ENCODE data around the gene PLEKHA4. TPM values are rescaled to one million over a fixed set of nuclear protein-coding genes. Genes with fewer than 3 reads are reported as not detected.
"Not testable (repeated sequence)": the region's sequence is repeated elsewhere in the genome, so short reads cannot be mapped to it uniquely, and the experiment has no call there.

PLEKHA4 gene
- total RNA-seq, 1 donor, result 1.3 TPM

DNA sequence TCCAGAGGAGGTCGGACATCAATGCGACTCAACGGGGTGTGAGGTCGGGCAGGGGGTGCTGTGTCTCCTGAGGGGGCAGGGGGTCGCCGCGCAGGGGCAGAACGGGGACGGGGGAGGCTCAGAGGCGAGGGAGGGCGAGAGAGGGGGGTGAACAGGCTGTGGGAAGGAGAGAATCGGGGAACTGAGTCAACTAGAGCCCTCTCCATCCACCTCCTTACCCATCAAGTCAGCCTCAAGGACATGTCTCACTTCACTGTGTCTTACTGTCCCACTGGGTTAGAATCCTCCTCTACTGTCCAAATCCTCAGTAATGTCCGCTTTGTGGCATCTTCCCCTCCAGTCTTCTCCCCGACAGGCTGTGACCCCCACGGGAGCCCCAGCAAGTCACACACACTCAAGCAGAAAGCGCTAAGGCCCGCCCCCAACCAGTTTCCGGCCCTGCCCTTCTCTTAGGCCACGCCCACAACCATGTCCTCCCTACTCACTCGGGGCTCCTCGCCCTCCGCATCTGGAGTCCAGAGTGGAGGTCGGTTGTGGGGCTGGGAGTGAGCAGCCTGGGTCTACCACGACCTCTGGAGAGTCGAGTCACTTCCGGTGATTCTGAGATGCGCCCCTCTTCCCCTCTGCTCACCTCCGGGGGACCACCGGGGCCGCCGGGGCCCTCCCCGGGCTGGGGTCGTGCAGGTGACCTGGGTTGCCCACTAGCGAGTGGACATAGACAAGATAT lies 9.3 kb downstream of the PLEKHA4 start:
- Histone ChIP-seq H3K27me3 (ENCODE audit: insufficient read depth, low read length) (no peaks in the 10 kb centered on the region), H3K4me1 (ENCODE audit: insufficient read depth, low read length) (peaks cover 9% of the 10 kb centered on the region), H3K4me3 (ENCODE audit: low read length) (peak overlapping the region; percentile 31), H3K9me3 (ENCODE audit: low read depth, low read length) (no peaks in the 10 kb centered on the region)

DNA sequence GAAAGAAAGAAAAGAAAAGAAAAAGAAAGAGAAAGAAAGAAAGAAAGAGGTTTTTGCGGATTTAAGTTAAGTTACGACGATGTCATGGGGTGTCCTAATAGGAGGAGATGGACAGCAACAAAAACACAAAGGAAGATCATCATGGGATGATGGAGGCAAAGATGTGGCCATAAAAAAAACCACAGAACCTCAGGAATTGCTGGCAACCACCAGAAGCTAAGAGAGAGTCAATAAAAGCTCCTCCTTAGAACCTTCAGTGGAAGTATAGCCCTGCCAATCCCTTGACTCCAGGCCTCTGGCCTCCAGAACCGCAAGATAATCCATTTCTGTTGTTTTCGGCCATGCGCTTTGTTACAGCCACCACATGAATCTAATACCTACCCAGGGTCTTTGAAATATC lies 11.5 kb downstream of the PLEKHA4 start:
- H3K9me3 ChIP-seq (ENCODE audit: low read depth, low read length), result no peaks in the 10 kb centered on the region
- H3K4me1 ChIP-seq (ENCODE audit: insufficient read depth, low read length), result peaks cover 9% of the 10 kb centered on the region
- no peak overlapping the region for H3K4me3 ChIP-seq (ENCODE audit: low read length)
- no peaks in the 10 kb centered on the region for H3K27me3 ChIP-seq (ENCODE audit: insufficient read depth, low read length)

DNA sequence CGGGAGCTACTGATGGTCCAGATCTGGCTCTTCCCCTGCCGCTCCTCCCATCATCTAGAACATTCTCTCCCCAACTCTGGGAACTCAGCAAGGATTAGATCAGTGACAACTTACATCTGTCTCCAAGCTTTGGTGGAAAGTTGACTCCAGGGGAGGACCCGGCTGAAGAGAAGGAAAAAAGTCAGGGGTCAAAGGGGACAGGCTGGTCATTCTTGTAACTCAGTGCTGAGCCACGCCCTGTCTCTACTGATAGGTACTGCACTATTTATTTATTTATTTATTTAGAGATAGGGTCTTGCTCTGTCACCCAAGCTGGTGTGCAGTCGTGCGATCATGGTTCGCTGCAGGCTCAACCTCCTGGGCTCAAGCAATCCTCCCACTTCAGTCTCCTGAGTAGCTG lies 14.3 kb downstream of the PLEKHA4 start:
- Histone ChIP-seq H3K27me3 (ENCODE audit: insufficient read depth, low read length) (no peaks in the 10 kb centered on the region), H3K9me3 (ENCODE audit: low read depth, low read length) (no peaks in the 10 kb centered on the region), H3K4me3 (ENCODE audit: low read length) (no peak overlapping the region), H3K4me1 (ENCODE audit: insufficient read depth, low read length) (peaks cover 2% of the 10 kb centered on the region)

DNA sequence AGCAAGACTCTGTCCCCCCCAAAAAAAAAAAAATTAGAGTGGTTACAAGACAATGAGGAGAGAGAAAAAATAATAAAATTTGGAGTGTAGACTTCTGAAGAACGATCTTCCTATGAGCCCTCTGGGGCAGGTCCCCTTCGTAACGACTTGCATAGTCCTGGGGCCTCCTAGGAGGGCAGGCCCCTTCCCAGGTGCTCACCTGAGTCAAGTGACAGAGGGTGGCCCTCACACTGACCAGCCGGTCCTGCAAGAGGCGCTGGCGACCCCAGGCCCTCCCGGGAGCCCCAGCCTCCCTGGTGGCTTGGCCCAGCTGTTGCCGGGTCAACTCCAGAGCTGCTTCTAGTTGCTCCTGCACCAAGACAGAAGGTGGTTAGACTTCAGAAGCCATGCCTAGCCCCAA lies 14.9 kb downstream of the PLEKHA4 start:
- Histone ChIP-seq H3K27me3 (ENCODE audit: insufficient read depth, low read length) (no peaks in the 10 kb centered on the region), H3K4me1 (ENCODE audit: insufficient read depth, low read length) (no peaks in the 10 kb centered on the region), H3K9me3 (ENCODE audit: low read depth, low read length) (no peaks in the 10 kb centered on the region), H3K4me3 (ENCODE audit: low read length) (no peak overlapping the region)

DNA sequence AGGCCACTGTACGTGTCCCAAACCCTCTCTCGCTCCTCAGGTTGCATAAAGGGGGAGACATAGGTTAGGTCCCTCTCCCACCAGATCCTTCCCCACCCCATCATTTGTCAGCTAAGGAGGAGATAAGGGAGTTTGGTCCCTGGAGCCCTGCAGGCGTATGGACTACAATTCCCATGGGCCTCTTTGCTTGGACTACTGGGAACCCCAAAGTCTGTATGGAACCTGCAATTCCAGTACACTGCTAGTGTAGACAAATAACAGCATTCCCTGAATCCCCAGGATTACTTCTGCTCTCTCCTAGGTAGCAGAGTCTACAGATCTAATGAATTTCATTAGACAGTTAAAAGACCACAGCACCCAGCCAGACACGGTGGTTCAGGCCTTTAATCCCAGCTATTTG lies 16.1 kb downstream of the PLEKHA4 start:
- no peaks in the 10 kb centered on the region for H3K27me3 ChIP-seq (ENCODE audit: insufficient read depth, low read length)
- H3K9me3 ChIP-seq (ENCODE audit: low read depth, low read length), result no peaks in the 10 kb centered on the region
- H3K4me1 ChIP-seq (ENCODE audit: insufficient read depth, low read length), result no peaks in the 10 kb centered on the region
- H3K4me3 ChIP-seq (ENCODE audit: low read length), result no peak overlapping the region

DNA sequence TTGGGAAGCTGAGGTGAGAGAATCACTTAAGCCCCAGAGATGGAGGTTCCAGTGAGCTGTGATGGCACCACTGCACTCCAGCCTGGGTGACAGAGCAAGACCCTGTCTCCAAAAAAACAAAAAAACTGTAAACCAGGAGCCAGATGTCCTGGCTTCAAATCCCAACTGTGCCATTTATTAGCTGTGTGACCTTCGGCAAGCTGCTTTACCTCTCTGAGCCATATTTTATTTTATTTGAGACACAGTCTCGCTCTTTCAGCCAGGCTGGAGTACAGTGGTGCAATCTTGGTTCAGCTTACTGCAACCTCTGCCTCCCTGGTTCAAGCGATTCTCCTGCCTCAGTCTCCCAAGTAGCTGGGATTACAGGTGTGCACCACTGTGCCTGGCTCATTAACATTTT lies 21.8 kb downstream of the PLEKHA4 start:
- H3K27me3 ChIP-seq (ENCODE audit: insufficient read depth, low read length); H3K4me1 ChIP-seq (ENCODE audit: insufficient read depth, low read length); H3K4me3 ChIP-seq (ENCODE audit: low read length); H3K9me3 ChIP-seq (ENCODE audit: low read depth, low read length): not testable (repeated sequence)

DNA sequence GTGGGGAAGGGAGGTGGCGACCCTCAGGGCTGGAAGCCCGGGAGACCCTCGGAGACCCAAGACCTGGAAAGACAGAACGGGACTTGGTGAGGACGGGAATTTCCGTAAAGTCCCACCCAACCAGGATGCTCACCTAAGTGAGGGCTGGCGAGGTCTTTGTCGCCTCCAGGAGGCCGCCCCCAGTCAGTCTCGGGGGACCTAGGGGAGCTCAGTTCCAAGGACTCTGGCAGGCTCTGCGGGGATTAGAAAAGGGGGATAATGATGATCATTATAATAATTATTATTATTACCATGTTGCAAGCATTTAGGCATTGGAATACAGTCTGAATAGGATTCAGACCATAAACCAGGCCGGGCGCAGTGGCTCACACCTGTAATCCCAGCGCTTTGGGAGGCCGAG lies 23.0 kb downstream of the PLEKHA4 start:
- H3K27me3 ChIP-seq (ENCODE audit: insufficient read depth, low read length), result no peaks in the 10 kb centered on the region
- H3K9me3 ChIP-seq (ENCODE audit: low read depth, low read length), result no peaks in the 10 kb centered on the region
- no peak overlapping the region for H3K4me3 ChIP-seq (ENCODE audit: low read length)
- no peaks in the 10 kb centered on the region for H3K4me1 ChIP-seq (ENCODE audit: insufficient read depth, low read length)

DNA sequence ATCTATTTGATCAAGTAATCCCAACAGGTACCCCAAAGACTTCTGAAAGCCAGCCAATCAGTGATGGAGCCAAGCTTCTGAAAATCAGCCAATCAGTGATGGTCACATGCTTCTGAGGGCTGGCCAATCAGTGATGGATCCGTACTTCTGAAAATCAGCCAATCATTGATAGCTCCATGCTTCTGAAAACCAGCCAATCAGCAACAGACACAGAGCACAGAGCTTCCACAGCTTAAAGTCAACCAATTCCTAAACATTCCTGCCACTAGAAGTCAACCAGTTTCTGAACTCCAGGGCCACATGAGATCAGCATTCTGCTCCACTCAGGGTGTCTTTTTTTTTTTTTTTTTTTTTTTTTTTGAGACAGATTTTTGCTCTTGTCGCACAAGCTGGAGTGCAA lies 23.9 kb downstream of the PLEKHA4 start:
- Histone ChIP-seq H3K27me3 (ENCODE audit: insufficient read depth, low read length) (no peaks in the 10 kb centered on the region), H3K4me1 (ENCODE audit: insufficient read depth, low read length) (no peaks in the 10 kb centered on the region), H3K4me3 (ENCODE audit: low read length) (no peak overlapping the region), H3K9me3 (ENCODE audit: low read depth, low read length) (no peaks in the 10 kb centered on the region)

DNA sequence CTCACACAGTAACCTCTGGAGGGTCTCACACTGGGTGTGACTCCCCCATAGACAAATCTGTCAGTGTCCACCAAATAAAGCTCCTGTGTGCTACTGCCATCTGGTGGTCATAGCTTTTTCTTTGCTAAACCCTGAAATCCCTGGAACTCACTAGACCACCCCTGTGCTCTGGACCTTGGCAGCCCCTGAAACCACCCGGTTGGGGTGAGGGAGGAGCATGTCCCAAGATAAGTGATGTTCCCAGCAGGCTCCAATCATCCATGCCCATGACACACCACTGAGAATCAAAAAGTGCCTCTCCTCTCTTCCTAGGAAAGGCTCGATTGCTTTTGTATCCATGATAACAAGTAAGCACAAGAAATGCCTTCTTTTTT lies 25.6 kb downstream of the PLEKHA4 start:
- Histone ChIP-seq H3K4me3 (ENCODE audit: low read length) (no peak overlapping the region), H3K4me1 (ENCODE audit: insufficient read depth, low read length) (peaks cover 3% of the 10 kb centered on the region), H3K9me3 (ENCODE audit: low read depth, low read length) (no peaks in the 10 kb centered on the region), H3K27me3 (ENCODE audit: insufficient read depth, low read length) (no peaks in the 10 kb centered on the region)

DNA sequence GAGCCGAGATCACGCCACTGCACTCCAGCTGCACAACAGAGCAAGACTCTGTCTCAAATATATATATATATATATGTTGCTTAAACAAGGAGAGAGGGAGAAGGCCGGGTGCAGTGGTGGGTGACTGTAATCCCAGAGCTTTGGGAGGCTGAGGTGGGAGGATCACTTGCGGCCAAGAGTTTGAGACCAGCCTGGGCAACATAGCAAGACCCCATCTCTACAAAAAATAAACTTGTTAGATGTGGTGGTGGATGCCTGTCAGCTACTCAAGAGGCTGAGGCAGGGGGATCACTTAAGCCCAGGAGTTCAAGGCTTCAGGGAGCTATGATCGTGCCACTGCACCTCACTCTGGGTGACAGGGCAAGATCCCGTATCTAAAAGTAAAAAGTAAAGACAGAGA lies 26.8 kb downstream of the PLEKHA4 start:
- peaks cover 3% of the 10 kb centered on the region for H3K27me3 ChIP-seq (ENCODE audit: insufficient read depth, low read length)
- peaks cover 12% of the 10 kb centered on the region for H3K4me1 ChIP-seq (ENCODE audit: insufficient read depth, low read length)
- H3K9me3 ChIP-seq (ENCODE audit: low read depth, low read length), result no peaks in the 10 kb centered on the region
- no peak overlapping the region for H3K4me3 ChIP-seq (ENCODE audit: low read length)

DNA sequence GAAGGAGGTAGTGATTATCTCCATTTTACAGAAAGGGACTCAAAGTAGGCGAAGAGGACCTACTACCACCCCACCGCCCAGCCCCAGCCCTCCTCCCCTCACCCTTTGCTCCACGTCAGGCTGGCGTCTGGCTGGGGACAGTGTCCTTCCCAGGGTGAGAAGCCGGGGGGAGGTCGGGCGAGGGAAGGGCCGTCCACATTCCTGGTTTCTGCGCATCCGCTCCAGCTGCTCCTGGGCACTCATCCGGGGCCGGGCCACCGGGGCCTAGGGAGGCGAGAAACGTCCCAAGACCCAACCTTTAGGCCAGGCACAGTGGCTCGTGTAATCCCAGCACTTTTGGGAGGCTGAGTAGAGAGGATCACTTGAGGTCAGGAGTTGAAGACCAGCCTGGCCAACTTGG lies 27.4 kb downstream of the PLEKHA4 start:
- Histone ChIP-seq H3K27me3 (ENCODE audit: insufficient read depth, low read length) (peaks cover 3% of the 10 kb centered on the region), H3K4me1 (ENCODE audit: insufficient read depth, low read length) (peaks cover 17% of the 10 kb centered on the region), H3K9me3 (ENCODE audit: low read depth, low read length) (no peaks in the 10 kb centered on the region), H3K4me3 (ENCODE audit: low read length) (no peak overlapping the region)

DNA sequence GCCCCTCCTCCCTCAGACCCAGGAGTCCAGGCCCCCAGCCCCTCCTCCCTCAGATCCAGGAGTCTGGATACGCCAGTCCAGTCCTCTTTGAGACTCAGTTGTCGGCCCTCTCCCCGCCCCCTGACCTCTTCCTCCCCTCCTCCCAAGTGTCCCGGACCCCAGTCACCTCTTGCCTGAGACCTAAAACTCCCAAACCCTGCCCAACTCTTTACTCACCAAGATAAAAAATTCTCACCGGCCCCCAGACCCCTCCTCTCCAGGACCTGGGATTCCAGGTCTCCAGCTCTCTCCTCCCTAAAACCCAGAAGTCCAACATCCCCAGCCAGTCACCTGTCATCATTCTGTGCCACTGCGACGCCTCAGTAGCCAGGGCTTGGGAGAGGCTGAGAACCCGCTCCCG lies 30.7 kb downstream of the PLEKHA4 start:
- peaks cover 25% of the 10 kb centered on the region for H3K4me1 ChIP-seq (ENCODE audit: insufficient read depth, low read length)
- peaks cover 3% of the 10 kb centered on the region for H3K27me3 ChIP-seq (ENCODE audit: insufficient read depth, low read length)
- H3K4me3 ChIP-seq (ENCODE audit: low read length), result no peak overlapping the region
- no peaks in the 10 kb centered on the region for H3K9me3 ChIP-seq (ENCODE audit: low read depth, low read length)

DNA sequence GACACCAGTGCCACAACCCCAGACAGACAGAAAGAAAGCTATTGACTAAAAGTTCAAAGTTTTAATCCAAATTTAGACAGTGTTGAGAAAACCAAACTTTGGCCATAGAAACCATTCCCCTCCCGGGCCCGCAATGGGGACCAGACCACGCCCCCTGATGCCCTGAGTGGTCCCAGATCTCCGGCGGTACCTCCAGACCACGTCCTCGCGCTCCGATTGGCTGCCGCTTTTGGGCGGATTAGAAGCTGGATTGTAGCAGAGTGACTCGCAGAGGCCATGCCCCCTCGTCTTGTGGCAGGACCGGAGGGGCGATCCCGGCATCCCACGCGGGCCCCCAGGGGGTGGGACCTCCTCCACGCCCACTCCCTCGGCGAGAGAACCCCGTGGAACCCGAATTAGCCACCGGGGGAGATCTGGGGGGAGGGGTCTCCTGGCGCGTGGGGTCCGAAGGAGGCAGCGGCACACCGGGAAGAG lies 31.3 kb downstream of the PLEKHA4 start:
- Histone ChIP-seq H3K27me3 (ENCODE audit: insufficient read depth, low read length) (peaks cover 3% of the 10 kb centered on the region), H3K4me1 (ENCODE audit: insufficient read depth, low read length) (peaks cover 25% of the 10 kb centered on the region), H3K4me3 (ENCODE audit: low read length) (no peak overlapping the region), H3K9me3 (ENCODE audit: low read depth, low read length) (no peaks in the 10 kb centered on the region)

DNA sequence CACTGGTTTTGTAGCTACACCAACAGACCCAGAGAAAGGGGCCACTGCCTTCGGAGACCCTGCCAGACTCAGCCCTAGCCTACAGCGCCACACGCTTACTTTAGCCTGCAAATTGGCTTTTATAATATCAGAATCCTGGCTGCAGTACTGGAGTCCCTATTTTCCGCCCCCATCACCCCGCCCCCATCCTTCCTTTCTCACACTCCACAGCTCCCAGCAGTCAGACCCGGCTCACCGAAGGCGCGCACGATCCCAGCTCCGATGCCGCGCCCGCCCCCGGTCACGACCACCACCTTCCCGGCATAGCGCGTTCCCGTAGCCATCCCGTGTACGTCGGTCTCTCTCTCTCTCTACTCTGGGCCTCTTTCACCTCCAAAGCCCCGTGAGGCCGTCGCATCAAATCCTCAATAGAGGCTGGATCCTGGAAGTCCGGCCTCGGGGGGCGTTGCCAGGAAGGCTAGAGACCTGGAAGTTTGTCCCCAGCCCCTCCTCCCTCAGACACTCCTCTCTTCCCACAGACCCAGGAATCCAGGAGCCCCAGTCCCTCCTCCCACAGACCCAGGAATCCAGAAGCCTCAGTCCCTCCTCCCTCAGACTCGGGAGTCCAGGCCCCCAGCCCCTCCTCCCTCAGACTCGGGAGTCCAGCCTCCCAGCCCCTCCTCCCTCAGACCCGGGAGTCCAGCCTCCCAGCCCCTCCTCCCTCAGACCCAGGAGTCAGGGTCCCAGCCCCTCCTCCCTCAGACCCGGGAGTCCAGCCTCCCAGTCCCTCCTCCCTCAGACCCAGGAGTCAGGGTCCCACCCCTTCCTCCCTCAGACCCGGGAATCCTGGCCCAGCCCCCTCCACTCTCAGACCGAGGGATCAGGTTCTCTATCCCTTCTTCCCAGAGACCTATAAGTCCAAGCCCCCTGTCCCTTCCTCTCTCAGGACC lies 32.1 kb downstream of the PLEKHA4 start, which contains the start of gene HSD17B14:
Gene HSD17B14 (minus strand): TSS at position 403 of the 929 bp plus-strand sequence. CDS start 80 bp downstream, at position 323.
- H3K27me3 ChIP-seq (ENCODE audit: insufficient read depth, low read length), result peaks cover 3% of the 10 kb centered on the region
- peak within 1 kb of the TSS; percentile 4 for H3K4me3 ChIP-seq (ENCODE audit: low read length)
- peaks cover 25% of the 10 kb centered on the region for H3K4me1 ChIP-seq (ENCODE audit: insufficient read depth, low read length)
- no peaks in the 10 kb centered on the region for H3K9me3 ChIP-seq (ENCODE audit: low read depth, low read length)

DNA sequence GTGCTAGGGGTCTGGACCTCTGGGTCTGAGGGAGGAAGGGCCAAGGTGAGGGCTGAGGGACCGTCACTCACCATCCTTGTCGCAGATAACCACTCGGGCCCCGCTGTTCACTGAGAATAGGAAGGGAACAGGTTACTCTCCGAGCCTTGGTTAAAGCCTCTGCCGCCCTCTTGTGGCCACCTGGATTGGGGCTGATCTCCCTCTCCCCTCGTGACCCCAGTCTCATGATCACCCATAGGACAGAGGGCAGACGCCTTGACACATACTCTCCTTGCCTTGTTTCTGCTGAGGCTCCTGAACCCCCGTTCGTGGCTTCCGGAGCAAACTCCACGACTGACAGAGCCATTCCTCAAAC lies 32.7 kb downstream of the PLEKHA4 start:
- peaks cover 3% of the 10 kb centered on the region for H3K27me3 ChIP-seq (ENCODE audit: insufficient read depth, low read length)
- H3K4me1 ChIP-seq (ENCODE audit: insufficient read depth, low read length), result peaks cover 25% of the 10 kb centered on the region
- H3K9me3 ChIP-seq (ENCODE audit: low read depth, low read length), result no peaks in the 10 kb centered on the region
- H3K4me3 ChIP-seq (ENCODE audit: low read length), result peak overlapping the region; percentile 4
